Measurements from ENCODE around the gene ABHD5.

GRCh38 chr3:43758592-43759225 is 68.0 kb downstream of the ABHD5 start:
- TF ChIP-seq, protein P1, sequence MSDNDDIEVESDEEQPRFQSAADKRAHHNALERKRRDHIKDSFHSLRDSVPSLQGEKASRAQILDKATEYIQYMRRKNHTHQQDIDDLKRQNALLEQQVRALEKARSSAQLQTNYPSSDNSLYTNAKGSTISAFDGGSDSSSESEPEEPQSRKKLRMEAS (IDR thresholded peaks at IDR 0.05) = no peak
- TF ChIP-seq EZH2 (IDR thresholded peaks at IDR 0.05; ENCODE audit: low read depth, low read length, severe bottlenecking) = no peak
- no peak for TF ChIP-seq GABPA (IDR thresholded peaks at IDR 0.05; ENCODE audit: borderline replicate concordance, insufficient read depth, low read length)
- no peak for TF ChIP-seq EP300 (IDR thresholded peaks at IDR 0.05; ENCODE audit: borderline replicate concordance in 1 of 2, low read depth in 2 of 2, low read length in 2 of 2)
- no peak for TF ChIP-seq CTCF (IDR thresholded peaks at IDR 0.05; ENCODE audit: control extremely low read depth in 1 of 3, insufficient read depth in 1 of 3, low read depth in 1 of 3, low read length in 3 of 3)
- TF ChIP-seq JUN (IDR thresholded peaks at IDR 0.05; ENCODE audit: low read depth, low read length) = no peak
- TF ChIP-seq ATF2 (IDR thresholded peaks at IDR 0.05; ENCODE audit: low read length) = no peak
- TF ChIP-seq SIX5 (IDR thresholded peaks at IDR 0.05; ENCODE audit: low read depth, low read length) = no peak
- no peak for TF ChIP-seq CHD1 (IDR thresholded peaks at IDR 0.05; ENCODE audit: low read depth, low read length)
- TF ChIP-seq RNF2 (IDR thresholded peaks at IDR 0.05; ENCODE audit: borderline replicate concordance, low read depth, low read length, missing control alignments, poor library complexity, severe bottlenecking) = no peak
- TF ChIP-seq TAF1 (IDR thresholded peaks at IDR 0.05; ENCODE audit: low read depth, low read length) = no peak
- TF ChIP-seq POLR2A (IDR thresholded peaks at IDR 0.05; ENCODE audit: control extremely low read depth in 1 of 2, low read depth in 2 of 2, low read length in 2 of 2) = no peak
- TF ChIP-seq BCL11A (IDR thresholded peaks at IDR 0.05; ENCODE audit: low read depth in 2 of 2, low read length in 2 of 2) = no peak
